HG03066 (cell line): ENCODE measurements around the gene EHBP1L1.
"Not testable (repeated sequence)": the region's sequence is repeated elsewhere in the genome, so short reads cannot be mapped to it uniquely, and the experiment has no call there.

Source experiments
- ATAC-seq: cut with Tn5 transposase; IDR thresholded peaks from one replicate; pipeline ENCODE4 v1.9.1; 2021; ENCODE audit warnings: low read depth; ENCODE audit not compliant: unreplicated experiment

The EHBP1L1 gene

DNA sequence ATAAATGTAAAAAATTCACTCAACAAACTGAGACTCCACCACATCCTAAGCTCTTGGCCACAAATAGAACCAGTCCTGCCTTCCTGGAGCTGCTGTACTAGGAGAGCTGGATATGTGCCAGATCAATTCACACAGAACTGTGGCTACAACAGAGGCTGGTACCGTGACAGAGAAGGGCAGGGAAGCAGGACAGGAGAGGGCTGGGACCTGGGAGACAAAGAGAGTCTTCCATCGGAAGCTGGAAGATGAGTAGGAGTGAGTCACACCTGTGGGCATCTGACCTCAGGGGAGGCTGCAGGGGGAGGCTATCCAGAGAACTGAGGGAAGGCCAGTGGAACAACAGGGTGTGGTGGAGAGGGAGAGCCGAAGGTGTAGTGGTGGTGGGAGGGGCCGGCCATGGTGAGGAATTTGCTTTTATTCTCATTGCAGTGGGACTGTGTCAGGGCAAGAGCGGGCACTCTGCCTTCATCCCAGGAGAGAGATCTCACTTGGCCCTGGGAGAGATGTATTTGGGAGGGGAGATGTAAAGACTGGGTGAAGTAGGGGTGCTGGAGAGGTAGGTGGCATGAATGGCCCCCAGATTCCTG, 15.8 kb upstream of the EHBP1L1 start:
- no peak for ATAC-seq

- no peak for ATAC-seq
Observed at GRCh38 chr11:65560555-65561418, 15.1 kb upstream of the EHBP1L1 start.

- ATAC-seq, result no peak
Observed at GRCh38 chr11:65562020-65562419, 13.8 kb upstream of the EHBP1L1 start.

DNA sequence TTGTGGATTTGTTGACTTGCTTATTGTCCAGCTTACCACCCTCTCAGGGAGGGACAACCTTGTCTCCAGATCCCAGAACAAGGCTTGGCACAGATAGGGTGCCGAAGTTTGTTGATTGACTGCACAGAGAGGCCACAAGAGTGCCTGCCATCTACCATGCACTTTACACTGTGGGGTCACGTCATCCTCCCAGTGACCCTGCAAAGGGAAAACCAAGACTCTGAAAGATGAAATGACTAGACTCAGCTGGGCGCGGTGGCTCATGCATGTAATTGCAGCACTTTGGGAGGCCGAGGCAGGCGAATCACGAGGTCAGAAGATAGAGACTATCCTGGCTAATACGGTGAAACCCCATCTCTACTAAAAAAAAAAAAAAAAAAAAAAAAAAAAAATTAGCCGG, 13.1 kb upstream of the EHBP1L1 start:
- ATAC-seq, result no peak

- no peak for ATAC-seq
Observed at GRCh38 chr11:65563601-65564000, 12.3 kb upstream of the EHBP1L1 start.

DNA sequence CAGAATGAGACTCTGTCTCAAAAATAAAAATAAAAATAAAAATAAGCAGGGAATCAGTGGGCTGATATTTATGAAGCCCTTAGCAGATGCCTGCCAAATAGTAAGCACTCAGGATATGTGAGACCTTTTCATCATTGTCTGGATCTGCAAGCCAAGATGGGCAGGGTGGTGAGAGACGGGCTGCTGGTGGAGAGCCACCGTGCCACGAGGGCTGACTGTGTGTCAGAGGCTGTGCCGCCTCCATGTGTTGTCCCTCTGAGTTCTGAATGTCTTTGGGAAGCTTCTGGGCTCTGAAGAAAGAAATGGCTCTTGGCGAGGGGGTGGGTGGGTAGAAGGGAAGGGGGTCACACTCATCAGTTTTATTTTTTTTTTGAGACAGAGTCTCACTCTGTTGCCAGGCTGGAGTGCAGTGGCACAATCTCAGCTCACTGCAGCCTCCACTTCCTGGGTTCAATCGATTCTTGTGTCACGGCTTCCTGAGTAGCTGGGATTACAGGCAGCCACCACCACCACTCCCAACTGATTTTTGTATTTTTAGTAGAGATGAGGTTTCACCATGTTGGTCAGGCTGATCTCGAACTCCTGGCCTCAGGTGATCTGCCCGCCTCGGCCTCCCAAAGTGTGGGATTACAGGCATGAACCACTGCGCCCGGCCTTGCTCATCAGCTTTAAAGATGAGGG, 10.8 kb upstream of the EHBP1L1 start:
- ATAC-seq, result not testable (repeated sequence)

DNA sequence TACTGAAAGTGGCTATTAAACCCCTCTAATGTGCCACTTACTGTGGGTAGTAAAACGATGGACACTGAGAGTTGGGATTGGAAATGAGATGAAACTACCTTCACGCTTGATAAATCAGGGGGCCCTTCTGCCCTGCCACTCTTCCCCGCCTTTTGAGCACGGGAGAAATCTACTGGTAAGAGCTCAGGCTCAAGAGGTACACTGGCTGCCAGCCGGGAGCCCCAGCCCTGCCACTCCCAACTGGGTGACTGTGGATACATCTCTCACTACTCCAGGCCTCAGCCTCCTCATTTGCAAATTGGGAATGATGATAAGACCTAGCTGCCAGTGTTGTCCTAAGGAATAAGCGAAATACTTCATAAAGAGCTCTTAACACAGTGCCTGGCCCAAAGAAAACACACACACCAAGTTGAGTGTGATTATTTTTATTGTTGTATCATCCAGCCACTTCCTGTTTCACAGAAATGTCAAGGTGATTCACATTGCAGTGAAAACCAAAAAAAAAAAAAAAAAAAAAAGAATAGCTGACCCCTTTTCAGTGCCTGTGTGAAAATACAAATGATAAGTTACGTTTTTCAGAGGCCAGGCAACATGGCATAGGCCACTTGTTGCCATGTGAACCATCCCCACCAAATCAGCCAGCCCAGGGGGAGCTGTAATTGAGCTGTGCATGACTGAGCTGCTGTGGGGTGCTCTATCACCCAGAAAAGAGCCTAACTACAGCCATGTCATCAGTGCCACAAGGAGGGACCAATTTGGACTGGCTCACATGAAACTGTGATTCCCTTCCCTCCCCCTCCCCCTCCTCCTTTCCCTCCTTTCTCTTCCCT, 10.0 kb upstream of the EHBP1L1 start:
- ATAC-seq, result no peak

- ATAC-seq, result peak; percentile 8
Observed at GRCh38 chr11:65569164-65569972, 6.5 kb upstream of the EHBP1L1 start.

- ATAC-seq, result peak; percentile 55
Observed at GRCh38 chr11:65569973-65570918, 5.6 kb upstream of the EHBP1L1 start, which contains the start of gene ZNRD2. TSS of gene ZNRD2 (plus strand) at chr11:65570477. CDS start at chr11:65570492, 15 bp downstream.

DNA sequence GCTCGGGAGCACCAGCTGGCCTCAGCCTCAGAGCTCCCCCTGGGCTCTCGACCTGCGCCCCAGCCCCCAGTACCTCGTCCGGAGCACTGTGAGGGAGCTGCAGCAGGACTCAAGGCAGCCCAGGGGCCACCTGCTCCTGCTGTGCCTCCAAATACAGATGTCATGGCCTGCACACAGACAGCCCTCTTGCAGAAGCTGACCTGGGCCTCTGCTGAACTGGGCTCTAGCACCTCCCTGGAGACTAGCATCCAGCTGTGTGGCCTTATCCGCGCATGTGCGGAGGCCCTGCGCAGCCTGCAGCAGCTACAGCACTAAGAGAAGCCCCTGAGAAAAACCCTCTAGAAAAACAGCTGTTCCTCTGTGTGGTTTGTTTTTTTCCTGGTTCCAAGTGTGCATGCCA, 4.4 kb upstream of the EHBP1L1 start:
- no peak for ATAC-seq

GRCh38 chr11:65571940-65572339, 3.9 kb upstream of the EHBP1L1 start:
- ATAC-seq, result no peak

DNA sequence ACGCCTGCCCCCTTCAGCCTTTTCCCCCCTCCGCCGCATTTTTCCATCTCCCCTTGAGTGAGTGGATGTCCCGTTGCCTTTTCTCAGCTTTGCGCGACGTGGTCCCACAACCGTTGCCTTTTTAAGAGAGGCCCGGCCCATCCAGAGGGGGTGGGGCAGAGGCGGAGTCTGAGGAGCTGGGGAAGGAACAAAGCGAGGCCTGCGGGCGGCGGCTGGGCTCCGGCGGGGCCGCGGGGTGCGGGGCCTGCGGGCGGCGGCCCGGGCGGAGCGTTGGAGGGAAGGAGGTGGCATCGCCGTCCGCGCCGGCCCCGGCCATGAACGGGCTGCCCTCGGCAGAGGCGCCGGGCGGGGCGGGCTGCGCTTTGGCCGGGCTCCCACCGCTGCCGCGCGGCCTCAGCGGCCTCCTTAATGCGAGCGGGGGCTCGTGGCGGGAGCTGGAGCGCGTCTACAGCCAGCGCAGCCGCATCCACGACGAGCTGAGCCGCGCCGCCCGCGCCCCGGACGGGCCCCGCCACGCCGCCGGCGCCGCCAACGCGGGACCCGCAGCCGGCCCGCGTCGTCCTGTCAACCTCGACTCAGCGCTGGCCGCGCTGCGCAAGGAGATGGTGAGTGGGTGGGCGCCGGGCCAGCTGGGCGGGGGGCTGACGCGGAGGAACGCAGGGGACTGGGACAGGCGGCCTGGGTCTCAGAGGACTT, 3.3 kb upstream of the EHBP1L1 start, which contains the start of gene FAM89B:
Gene FAM89B, plus strand, starts transcription at position 183 of the 696 bp plus-strand sequence. Its CDS starts 132 bp downstream, at position 315.
- no peak for ATAC-seq

- ATAC-seq, result no peak
Observed at GRCh38 chr11:65573391-65574079, 2.3 kb upstream of the EHBP1L1 start.

DNA sequence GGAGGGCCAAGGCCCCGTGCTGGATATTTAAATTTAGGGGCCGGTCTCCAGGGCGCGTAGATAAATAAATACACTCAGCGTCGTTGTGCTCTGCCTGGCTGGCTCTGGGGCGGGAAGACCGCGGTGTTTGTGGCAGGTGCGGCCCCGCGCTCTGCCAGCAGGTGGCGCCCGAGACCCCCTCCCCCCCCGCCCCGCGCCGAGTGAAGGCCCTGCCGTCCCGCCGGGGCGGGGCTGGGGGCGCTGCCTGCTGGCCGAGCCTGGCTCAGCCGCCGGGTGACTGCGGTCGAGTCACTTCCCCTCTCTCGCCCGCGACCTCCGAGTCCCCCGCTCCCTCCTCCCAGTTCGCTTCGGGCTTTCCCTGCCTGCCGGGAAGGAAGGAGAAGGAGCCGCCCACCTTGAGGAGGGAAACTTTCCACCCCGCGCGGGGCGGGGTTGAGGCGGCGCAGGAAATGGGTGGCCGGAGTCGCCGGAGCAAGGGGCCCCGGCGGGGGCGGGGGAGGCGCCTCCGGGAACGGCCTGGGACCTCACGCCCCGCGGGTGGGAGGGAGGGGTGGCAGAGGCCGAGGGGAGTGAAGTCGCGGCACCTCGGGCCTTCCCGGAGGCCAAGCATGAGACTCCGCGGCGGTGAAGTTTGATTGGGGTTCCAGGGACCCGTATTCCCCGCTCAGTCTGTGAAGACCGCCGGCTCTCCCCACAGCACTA, 1.6 kb upstream of the EHBP1L1 start:
- peak; percentile 27 for ATAC-seq

DNA sequence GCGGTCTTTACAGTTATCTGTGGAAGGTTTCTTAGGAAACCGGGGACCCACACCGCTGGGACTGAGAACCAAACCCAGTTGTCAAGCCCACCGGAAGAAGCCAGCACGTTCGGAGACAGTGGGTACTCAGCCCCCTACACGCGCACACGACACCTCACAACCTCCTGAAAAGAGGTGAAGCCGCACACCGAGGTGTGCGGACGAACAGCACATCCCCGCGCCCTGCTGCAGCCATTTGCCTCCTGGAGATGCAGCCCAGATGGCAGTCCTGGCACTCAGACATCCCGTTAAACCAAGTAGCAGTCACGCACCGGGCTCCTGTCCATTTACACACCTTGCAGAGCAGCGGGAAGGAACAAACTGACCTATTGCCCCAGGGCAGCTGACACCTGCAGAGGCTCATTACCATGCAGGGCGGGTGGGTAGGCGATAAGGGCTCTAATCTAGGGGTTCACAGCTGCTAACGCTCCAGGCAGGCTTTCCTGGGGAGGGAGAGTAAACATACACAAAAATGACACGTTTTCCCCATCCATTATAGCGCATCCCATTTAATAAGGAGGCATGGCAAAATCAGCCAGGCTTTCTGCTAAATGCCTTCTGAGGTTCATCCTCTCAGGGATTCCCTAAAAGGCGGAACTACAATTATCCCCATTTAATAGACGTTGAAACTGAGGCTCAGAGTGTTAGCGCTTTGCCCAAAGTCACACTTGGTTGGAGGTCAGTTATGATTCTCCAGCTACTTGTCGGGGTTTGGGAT, 864 bp upstream of the EHBP1L1 start:
- ATAC-seq, result no peak

DNA sequence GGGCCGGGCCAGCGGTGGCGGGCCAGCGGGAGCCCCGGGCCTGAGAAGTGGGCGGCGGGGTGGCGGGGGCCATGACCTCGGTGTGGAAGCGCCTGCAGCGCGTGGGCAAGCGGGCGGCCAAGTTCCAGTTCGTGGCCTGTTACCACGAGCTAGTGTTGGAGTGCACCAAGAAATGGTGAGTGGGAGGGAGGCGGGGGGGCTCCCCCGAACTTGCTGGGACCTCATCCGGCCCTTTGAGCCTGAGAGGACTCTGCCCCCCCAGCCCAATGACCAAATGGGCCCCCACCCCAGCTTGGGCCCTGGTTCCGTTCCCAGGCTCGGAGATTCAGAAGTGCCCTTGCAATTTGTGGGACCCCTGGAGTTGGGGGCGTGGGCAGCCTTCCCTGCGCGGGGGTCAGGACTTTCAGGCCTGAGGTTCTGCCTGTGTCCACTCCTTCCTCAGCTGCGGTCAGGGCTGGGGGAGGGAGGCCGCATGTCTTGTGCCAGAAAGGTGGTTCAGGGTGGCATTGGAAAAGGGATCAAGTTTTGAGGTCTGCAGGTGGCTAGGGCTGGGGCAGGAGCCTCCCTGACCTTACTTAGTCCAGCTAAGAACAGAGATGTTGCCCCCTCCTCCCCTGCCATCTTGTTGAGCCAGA, 496 bp downstream of the EHBP1L1 start:
- ATAC-seq, result no peak
